ENCODE measurements around the gene LDOC1.

DNA sequence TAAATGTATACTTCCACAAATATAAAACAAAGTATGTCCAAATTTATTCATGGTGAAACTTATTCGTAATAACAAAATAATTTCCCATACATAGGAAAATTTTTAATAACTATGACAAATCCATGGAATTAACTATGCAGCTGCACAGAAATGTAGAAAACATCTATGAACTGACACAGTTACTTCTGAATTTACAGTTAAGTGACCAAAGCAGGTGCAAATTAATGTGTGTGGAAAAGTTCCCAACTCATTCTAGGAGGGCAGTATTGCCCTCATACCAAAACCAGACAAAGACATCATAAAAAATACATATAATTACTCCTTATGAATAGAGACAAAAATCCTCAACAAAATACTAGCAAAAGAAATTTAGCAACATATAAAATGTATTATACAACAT lies 12.5 kb downstream of the LDOC1 start:
- TF ChIP-seq, protein P1, sequence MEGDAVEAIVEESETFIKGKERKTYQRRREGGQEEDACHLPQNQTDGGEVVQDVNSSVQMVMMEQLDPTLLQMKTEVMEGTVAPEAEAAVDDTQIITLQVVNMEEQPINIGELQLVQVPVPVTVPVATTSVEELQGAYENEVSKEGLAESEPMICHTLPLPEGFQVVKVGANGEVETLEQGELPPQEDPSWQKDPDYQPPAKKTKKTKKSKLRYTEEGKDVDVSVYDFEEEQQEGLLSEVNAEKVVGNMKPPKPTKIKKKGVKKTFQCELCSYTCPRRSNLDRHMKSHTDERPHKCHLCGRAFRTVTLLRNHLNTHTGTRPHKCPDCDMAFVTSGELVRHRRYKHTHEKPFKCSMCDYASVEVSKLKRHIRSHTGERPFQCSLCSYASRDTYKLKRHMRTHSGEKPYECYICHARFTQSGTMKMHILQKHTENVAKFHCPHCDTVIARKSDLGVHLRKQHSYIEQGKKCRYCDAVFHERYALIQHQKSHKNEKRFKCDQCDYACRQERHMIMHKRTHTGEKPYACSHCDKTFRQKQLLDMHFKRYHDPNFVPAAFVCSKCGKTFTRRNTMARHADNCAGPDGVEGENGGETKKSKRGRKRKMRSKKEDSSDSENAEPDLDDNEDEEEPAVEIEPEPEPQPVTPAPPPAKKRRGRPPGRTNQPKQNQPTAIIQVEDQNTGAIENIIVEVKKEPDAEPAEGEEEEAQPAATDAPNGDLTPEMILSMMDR (conservative IDR thresholded peaks at IDR 0.05): no peak
- TF ChIP-seq EZH2 (IDR thresholded peaks at IDR 0.05; ENCODE audit: low read depth): no peak

All from PC-9 (cell line).